ENCODE data around the gene CHCHD3. TPM values are rescaled to one million over a fixed set of nuclear protein-coding genes. Genes with fewer than 3 reads are reported as not detected.

The CHCHD3 gene
- total RNA-seq, 1 donor from 2014 or later: 50.6 TPM

DNA sequence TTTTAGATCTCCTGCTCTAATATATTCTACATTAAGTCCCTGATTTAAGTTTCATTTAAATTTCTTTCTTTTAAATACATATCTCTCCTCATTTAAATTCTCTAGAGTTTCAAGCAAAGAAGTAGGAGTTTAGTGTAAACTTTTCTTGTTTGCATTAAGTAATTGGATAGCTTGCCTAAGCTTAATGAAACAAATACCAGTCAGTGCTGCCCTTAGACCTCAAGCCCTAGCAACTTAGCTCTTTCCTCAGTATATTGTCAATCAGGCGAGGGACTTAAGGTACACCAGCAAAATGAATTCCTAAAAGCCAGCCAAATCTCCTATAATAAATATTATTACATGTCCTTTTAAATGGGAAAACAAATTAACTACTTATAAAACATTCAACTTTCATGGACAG lies 101.5 kb downstream of the CHCHD3 start:
- no peaks in the 10 kb centered on the region for H3K27me3 ChIP-seq
- intact Hi-C loops (cut with DNase I): no loop called here
- no peak overlapping the region for H3K4me3 ChIP-seq
- no peaks in the 10 kb centered on the region for H3K4me1 ChIP-seq
- TF ChIP-seq POLR2A (IDR thresholded peaks at IDR 0.05) (no peak), POLR2AphosphoS5 (IDR thresholded peaks at IDR 0.05; ENCODE audit: insufficient read depth in 1 of 2, low read depth in 1 of 2) (no peak)
- TF ChIP-seq, protein P1, sequence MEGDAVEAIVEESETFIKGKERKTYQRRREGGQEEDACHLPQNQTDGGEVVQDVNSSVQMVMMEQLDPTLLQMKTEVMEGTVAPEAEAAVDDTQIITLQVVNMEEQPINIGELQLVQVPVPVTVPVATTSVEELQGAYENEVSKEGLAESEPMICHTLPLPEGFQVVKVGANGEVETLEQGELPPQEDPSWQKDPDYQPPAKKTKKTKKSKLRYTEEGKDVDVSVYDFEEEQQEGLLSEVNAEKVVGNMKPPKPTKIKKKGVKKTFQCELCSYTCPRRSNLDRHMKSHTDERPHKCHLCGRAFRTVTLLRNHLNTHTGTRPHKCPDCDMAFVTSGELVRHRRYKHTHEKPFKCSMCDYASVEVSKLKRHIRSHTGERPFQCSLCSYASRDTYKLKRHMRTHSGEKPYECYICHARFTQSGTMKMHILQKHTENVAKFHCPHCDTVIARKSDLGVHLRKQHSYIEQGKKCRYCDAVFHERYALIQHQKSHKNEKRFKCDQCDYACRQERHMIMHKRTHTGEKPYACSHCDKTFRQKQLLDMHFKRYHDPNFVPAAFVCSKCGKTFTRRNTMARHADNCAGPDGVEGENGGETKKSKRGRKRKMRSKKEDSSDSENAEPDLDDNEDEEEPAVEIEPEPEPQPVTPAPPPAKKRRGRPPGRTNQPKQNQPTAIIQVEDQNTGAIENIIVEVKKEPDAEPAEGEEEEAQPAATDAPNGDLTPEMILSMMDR (IDR thresholded peaks at IDR 0.05): no peak
- H3K27ac ChIP-seq: no peak overlapping the region
- H3K9me3 ChIP-seq: no peaks in the 10 kb centered on the region
- H3K36me3 ChIP-seq: no peaks in the 10 kb centered on the region
- no peak for DNase-seq (ENCODE audit: extremely low spot score in 2 of 2)

DNA sequence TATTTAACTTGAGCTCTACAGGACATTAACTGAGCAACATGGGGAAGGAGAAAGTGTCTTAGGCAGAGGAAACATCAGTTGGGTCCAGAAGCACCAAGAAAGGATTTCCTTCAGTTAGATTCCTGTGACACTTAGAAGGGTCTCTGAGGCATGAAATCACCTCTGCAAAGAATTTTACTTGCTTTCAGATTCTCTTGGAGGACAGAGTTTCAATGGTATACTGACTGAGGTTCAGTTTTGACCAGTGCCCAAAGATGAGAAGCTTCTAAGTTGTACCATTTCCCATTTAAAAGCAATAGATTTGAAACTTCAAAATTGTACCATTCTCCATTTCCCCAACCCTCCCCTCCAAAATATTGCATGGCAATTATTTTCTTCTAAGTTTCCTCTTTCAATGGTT lies 102.4 kb downstream of the CHCHD3 start:
- no peaks in the 10 kb centered on the region for H3K9me3 ChIP-seq
- intact Hi-C loops (cut with DNase I): no loop called here
- H3K4me1 ChIP-seq: no peaks in the 10 kb centered on the region
- H3K36me3 ChIP-seq: peaks cover 0 to 3% of the 10 kb centered on the region in 2 donors
- no peaks in the 10 kb centered on the region for H3K27me3 ChIP-seq
- DNase-seq (ENCODE audit: extremely low spot score in 2 of 2): no peak
- H3K4me3 ChIP-seq: no peak overlapping the region
- H3K27ac ChIP-seq: no peak overlapping the region
- TF ChIP-seq POLR2AphosphoS5 (IDR thresholded peaks at IDR 0.05; ENCODE audit: insufficient read depth in 1 of 2, low read depth in 1 of 2) (no peak), POLR2A (IDR thresholded peaks at IDR 0.05) (no peak)
- TF ChIP-seq, protein P1 (IDR thresholded peaks at IDR 0.05): no peak

DNA sequence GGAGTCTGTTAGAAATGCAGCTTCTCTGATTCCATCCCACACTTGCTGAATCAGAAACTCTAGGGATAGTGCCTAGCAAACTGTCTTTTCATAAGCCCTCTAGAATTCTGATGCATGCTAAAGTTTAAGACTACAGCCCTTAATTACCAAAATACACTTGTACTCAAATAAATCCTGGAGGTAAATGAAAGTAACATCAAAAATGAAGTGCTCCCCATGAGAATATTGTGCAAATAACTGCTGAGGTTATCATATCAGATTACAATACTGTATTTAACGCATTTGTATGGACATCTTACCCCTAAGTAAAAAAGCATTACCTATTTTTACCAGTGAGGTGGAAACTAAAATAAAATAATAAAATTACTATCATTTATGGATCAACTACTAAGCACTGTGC lies 104.7 kb downstream of the CHCHD3 start:
- Histone ChIP-seq H3K27ac (no peak overlapping the region), H3K36me3 (peaks cover 0 to 15% of the 10 kb centered on the region in 2 donors), H3K9me3 (no peaks in the 10 kb centered on the region), H3K4me3 (no peak overlapping the region), H3K27me3 (no peaks in the 10 kb centered on the region), H3K4me1 (no peaks in the 10 kb centered on the region)
- intact Hi-C loops (cut with DNase I): no loop called here
- DNase-seq (ENCODE audit: extremely low spot score in 2 of 2): no peak
- TF ChIP-seq, protein P1 (IDR thresholded peaks at IDR 0.05): no peak
- TF ChIP-seq POLR2AphosphoS5 (IDR thresholded peaks at IDR 0.05; ENCODE audit: insufficient read depth in 1 of 2, low read depth in 1 of 2) (no peak), POLR2A (IDR thresholded peaks at IDR 0.05) (no peak)

DNA sequence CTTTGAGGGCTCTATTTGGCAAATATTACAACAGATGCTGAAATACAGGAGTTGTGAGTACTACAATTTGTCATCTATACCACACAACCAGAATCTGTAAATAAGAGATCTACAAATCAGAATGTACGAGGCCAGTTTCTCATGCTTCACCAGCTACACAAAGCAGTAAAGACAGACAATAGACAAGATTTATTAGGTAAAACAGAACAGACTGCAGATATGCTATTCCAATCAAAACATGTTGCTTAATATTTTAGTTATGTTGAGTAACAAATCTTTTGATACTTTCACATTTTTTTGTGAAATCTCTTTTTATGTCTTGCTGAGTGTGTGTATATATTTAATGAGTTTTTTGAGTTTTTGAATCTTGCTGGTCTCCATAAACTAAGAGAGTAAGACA lies 109.1 kb downstream of the CHCHD3 start:
- Histone ChIP-seq H3K4me1 (no peaks in the 10 kb centered on the region), H3K27ac (no peak overlapping the region), H3K36me3 (peaks cover 0 to 15% of the 10 kb centered on the region in 2 donors), H3K27me3 (no peaks in the 10 kb centered on the region), H3K4me3 (no peak overlapping the region), H3K9me3 (no peaks in the 10 kb centered on the region)
- no peak for TF ChIP-seq POLR2A (IDR thresholded peaks at IDR 0.05)
- TF ChIP-seq POLR2AphosphoS5 (IDR thresholded peaks at IDR 0.05; ENCODE audit: insufficient read depth in 1 of 2, low read depth in 1 of 2): no peak
- DNase-seq (ENCODE audit: extremely low spot score in 2 of 2): no peak
- intact Hi-C loops (cut with DNase I): no loop called here

DNA sequence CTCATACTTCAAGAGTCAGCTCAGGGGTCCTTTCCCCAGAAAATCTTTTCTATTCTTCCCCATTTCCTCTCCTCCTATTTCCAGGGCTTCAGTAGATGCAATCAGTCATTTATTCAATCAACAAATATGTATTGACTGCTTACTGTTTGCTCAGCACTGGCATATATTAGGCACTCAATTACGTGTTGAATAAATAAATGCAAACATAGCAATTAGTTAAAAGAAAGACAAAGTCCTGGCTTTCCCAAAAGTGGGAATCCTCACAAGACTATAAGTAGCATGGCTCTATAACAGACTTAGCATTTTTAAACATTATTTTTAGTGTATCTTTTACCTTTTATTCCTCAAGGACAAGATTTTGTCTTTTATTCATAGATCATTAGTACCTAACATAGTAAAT lies 111.6 kb downstream of the CHCHD3 start:
- H3K4me1 ChIP-seq: no peaks in the 10 kb centered on the region
- H3K9me3 ChIP-seq: no peaks in the 10 kb centered on the region
- H3K27me3 ChIP-seq: no peaks in the 10 kb centered on the region
- peaks cover 0 to 15% of the 10 kb centered on the region in 2 donors for H3K36me3 ChIP-seq
- TF ChIP-seq POLR2AphosphoS5 (IDR thresholded peaks at IDR 0.05; ENCODE audit: insufficient read depth in 1 of 2, low read depth in 1 of 2) (no peak), POLR2A (IDR thresholded peaks at IDR 0.05) (no peak)
- TF ChIP-seq, protein P1 (IDR thresholded peaks at IDR 0.05): no peak
- H3K4me3 ChIP-seq: no peak overlapping the region
- intact Hi-C loops (cut with DNase I): no loop called here
- no peak overlapping the region for H3K27ac ChIP-seq
- DNase-seq (ENCODE audit: extremely low spot score in 2 of 2): no peak

Measured in vagina (tissue), 2 donors.